Activated CD4-positive, alpha-beta T cell treated with anti-CD3 and anti-CD28 coated beads, Interleukin-2, amount 50 U/mL, for 4 hours (primary cell): ENCODE data around the gene NECAB3.

Experiments
- DNase-seq, 2 experiments: peaks; one replicate each; pipeline ENCODE4 v3.0.0-alpha.2; 2020

NECAB3 gene

DNA sequence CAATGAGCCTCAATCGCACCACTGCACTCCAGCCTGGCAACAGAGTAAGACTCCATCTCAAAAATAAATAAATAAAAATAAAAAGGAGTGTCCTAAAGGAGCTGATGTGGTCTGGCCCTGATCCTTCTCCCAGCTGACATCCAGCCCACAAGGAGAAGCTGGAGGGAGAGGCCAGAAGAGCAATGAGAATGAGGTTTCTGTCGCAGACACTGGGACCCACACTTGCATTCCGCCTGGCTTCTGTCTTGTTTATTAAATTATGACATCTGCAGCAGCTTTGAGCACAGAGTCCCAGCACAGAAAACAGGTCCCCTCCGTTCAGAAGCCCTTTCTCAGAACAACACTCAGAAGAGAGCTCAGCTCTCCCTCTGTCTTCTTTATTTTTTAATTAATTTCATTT is 22.2 kb upstream of the NECAB3 start:
- no peak for DNase-seq

GRCh38 chr20:33694639-33695012 is 20.4 kb upstream of the NECAB3 start:
- DNase-seq, result no peak

DNA sequence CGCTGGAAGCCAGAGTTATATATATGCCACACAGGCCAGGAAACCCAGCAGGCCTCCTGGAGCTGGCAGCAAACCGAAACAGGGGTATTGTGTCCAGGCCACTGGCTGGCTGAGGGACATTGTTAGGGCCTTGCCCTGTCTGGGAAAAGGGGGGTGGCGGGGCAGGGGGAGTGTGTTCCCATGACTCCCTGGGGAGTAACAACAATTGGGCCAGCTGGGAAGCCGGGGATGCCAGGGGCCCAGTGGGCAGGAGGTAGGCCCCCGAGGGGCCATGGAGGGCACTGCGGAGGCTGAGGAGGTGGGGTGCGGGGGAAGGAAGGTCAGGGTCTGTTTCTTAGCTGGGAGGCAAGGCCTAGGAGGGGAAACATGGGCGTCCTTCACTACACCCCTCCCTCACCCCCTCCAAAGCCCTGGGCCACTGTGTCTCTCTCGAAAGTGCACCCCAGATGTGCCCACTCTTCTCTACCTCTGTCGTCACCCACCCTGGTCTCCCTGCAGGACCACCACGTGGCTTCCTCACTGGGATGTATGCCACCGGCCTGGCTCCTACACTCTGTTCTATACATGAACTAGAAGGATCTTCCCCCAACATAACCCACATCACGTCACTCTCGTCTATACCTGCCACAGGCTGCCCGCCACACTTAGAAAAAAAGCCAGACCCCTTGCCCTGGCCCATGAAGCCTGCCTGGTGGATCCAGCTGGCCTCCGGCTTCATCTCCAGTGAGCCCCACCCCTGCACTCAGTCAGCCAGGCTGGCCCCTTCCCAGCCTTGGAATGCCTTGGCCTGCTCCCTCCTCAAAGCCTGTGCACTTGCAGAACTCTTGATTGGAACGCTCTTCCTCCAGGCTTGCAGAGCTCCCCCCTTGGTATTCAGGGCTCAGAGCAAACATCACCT is 19.8 kb upstream of the NECAB3 start:
- DNase-seq, result no peak

DNA sequence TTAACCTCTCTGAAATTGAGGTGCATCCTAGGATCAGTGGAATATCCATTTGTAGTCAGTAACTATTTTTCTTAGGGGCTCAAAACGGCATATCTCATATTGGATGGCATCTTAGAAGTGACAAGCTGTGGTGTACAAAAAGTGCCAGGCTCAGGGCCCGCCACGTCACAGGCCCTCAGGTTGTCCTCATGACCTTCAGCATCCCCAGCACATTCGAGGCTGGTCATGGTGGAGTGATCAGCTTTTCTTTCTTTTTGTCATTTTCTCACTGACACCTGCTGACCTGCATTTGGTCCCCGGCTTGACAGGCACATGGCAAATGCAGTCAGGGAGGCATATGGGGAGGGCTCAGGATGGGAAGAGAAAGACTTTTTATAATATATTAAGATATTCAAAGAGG is 19.1 kb upstream of the NECAB3 start:
- no peak for DNase-seq

DNA sequence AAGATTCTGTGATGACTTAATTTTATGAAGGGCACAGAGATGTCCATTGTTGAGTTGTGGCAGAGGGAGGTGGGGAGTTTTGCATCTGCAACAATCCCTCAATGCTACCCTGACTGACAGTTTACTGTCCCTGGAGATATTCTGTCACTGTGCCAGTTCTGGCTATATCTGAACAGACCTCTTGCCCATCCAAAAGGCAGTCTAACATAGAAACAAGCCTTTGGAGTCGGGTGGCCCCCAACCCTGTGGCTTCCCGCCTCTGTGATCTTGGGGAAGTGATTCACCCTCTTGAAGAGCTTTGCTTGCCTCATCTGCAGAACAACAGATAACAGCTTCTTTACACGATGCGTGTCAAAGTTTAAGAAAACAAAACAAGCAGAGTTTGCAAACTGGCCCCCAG is 15.7 kb upstream of the NECAB3 start:
- peak in 1 of 2 experiments; percentile 33 for DNase-seq

DNA sequence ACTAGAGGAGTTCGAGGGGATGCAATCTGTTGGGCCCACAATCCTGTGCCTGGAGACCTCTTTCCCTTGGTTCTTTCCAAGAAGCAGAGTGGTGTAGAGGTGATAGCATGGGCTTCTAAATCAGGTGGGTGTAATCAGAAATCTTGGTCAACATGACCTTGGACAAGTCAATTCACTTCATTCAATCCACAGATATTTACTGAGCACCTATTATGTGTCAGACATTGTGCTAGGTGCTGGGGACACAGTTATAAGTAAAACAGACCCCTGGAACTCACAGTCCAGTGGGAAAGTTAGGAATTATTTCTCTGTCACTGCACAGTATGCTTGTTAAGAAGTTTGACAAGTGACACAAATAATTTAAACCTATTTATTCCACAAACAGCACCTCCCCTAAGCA is 15.3 kb upstream of the NECAB3 start:
- no peak for DNase-seq

DNA sequence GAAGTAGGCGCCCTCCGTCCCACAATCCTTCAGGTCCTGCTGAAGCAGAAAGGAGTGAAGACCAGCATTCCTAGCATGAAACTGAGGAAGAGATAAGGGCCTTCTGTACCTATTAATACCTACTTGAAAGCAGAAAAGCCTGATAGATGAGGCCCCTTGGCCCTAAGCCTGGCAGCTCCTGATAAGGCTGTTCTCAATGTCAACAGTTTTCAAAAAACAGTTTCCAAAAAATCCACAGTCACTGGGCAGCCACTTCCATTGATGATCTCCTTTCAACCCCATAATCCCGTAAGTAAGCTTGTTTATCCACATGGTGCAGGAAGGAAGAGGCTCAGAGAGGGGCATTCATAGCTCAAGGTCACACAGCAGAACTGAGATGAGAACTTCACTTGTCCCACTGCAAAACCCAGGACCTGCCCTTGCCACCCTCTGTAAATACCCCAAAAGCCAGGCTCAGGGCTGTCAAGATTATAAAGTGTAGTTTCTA is 14.8 kb upstream of the NECAB3 start:
- no peak for DNase-seq

DNA sequence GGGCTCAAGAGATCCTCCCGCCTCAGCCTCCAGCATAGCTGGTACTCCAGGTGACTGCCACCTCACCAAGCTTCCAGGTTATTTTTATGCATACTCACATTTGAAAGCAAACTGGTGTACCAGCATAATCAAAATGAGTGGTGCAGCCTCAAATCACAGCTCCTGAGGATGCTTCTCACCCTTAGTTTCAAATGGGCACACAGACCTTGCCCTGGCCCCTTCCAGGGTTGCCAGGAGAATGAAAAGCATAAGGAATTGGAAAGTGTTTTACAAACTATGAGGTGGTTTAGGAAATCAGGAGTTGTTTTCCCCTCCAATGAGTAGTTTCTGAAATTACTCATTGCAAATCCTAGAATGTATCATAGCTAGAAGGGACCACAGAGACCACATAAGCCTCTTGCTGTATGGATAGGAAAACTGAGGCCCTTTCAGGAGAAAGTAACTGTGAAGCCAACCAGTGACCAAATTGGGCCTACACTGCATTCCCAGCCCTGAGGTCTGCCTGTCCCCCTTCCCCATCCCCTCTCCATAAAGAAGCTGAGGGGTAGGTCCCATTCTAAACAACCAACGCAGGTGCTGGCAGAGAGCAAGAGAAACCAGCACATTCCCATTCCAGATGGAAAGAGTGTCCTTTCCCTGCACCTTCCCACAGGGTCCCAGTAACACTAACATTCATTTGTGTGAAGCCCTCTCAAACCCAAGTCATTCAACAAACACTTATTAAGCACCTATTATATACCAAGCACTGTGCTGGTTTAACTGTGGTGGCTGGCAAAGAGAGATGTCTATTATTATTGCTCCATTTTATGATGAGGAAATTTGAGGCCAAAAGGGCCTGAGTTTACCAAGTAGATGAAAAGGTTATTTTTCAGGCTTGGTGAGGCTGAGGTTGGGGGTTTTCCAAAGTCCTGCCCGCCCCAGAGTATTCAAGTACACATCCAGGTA is 14.0 kb upstream of the NECAB3 start:
- no peak for DNase-seq

DNA sequence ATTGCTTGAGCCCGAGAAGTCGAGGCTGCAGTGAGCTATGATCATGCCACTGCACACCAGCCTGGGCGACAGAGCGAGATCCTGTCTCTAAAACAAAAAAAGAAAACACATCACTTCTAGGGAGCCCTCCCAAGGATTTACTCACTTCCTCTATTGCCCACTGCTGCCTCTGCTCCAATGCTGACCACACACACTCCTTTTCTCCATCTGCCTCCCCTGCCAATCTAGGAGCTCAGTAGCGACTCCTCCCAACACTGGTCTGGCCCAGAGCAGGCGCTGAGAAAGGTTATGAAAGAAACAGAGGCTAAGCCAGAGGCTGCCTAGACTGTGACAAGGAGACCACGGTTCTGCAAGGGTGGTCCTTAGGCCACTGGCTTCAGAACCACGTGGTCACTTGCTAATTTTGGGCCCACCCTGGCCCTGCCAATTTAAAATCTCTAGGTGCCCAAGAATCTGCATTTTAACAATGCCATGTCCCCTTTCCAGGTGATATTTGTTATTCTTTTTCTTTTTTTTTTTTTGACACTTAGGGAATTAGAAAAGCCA is 13.2 kb upstream of the NECAB3 start:
- DNase-seq, result no peak

DNA sequence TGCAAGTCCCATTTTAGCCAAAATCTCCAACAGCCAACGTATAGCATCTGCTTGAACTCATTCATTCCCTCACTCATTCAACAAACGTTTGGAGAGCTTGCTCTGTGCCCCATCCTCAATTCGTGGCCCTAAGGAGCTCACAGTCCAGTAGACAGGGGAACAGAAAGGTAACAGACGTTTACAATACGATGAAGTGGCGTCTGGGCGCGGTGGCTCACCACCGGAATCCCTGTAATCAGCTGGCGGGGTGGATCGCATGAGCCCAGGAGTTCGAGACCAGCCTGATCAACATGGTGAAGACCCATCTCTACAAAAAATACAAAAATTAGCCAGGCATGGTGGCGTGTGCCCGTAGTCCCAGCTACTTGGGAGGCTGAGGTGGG is 12.7 kb upstream of the NECAB3 start:
- DNase-seq, result no peak

DNA sequence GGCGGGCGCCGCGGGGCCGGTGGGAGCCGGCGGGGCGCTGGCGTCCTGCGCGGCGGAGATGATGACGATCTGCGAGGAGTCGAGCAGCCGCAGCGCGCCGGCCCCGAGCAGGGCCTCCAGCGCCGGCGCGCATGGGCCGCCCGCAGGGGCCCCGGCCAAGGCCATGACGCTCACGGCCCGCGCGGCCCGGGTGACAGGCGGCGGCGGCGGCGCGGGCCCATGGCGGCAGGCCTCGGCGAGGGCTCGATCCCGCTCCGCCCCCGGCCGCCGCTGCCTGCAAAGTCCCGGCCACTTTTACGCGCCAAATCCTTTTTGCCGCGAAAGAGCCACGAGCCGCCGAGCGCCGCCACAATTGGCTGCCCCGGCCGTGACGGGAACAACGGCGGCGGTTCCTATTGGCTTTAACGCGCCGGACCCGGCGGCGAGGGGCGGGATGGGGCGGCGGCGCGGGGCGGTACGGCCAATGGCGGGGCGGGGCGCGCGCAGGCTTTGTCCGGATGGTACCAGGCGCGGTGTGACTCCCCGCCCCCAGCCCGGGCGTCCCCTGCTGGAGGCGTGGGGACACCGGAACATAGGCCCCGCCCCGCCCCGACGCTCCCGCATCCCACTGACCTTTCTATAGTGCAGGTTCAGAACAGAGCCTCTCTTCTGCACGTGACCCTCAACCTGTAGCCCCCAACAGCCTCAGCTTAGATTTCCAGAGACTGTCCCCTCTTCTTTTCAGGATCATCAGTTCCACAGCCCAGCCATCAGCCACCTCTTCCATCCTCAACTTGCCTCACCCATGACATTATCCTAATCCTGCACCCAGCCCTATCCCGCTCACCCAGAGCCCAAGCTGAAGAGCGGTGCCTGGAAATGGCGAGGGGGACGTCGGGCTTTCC is 12.1 kb upstream of the NECAB3 start, which contains the start of gene E2F1:
E2F1 (minus strand) TSS at position 286 of the 884 bp plus-strand sequence; CDS start at position 165, 121 bp downstream.
- DNase-seq, result peak; percentile 89

- DNase-seq, result no peak
These were observed 11.3 kb upstream of the NECAB3 start for GRCh38 chr20:33685328-33686099.

- DNase-seq, result no peak
These were observed 10.5 kb upstream of the NECAB3 start for GRCh38 chr20:33684533-33685327.

DNA sequence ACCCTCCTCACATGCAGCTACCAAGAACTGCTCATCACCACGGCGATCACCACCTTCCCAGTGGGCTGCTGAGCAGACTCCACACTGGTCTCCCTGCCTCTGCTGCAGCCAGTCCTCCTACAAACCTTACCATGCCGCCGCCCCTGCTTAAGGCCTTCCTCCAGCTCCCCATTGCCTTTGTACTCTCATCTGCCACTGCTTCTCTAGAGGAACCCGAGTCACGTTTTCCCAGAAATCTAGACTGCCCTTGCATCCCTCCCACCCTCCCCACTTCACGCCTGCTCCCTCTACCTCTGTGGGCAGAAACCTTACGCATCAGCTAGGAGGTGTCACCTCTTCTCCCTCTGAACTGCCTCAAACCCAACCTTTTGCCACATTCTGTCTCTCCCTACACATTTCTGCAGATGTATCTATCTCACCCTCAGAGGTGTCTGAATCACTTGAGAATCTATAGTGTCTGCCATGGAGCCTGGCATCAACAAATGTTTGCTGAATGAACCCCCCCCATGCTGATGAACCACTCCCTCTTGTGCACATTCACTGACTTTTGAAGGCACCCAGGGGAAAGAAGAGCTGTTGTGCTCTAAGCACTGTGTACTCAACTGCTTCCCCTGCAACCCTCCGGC is 7.6 kb upstream of the NECAB3 start:
- no peak for DNase-seq

DNA sequence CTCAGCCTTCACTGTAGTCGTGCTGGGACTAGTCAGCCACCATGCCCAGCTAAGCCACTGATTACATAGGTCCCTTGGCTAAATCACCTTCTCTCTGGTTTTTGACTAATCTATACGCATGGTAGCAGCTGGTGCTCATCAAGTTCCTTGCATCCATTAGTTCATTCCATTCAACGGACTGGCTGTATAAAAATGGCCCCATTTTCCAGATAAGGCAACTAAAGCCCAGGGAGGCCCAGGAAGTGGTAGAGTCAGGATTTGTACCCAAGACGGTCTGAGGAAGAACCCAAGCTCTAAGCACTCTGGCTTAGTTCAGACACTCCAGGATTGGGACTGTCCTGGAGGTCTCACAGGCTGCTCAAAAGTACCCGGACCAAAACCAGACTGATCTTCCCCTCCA is 7.1 kb upstream of the NECAB3 start:
- DNase-seq, result no peak

DNA sequence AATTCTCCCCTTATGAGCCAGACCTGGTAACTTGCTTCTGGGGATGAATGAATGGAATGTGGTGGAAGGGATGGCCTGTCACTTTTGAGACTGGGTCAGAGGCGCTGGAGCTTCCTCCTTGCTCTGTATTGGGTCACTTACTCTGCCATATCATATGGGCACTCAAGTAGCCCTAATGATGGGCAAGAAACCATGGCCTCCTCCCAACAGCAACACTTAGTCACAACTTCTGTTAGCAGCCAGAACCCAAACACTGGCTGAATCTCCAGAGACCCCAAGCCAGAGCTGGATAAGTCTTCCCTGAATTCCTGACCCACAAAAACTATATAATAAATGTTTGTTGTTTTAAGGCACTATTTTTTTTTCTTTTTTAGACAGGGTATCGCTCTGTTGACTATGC is 6.5 kb upstream of the NECAB3 start:
- DNase-seq, result no peak

GRCh38 chr20:33679758-33680485 is 5.7 kb upstream of the NECAB3 start:
- DNase-seq, result peak in 1 of 2 experiments; percentile 12

- no peak for DNase-seq
These were observed 3.9 kb upstream of the NECAB3 start for GRCh38 chr20:33677991-33678702.
